H9 (cell line): ENCODE data around the gene POLR2M. TPM values are rescaled to one million over a fixed set of nuclear protein-coding genes. Genes with fewer than 3 reads are reported as not detected.

Experiments
- DNase-seq: peaks from one replicate; pipeline ENCODE4 v3.0.0-alpha.2; 2017
- H2AFZ ChIP-seq: one replicate; pipeline ENCODE4 v1.6.1; 2013; ENCODE audit warnings: mild to moderate bottlenecking, low read length, control low read depth, moderate library complexity
- H2AK5ac ChIP-seq: 2 replicates; pipeline ENCODE4 v1.6.1; 2013; ENCODE audit warnings: low read length, control low read depth, mixed read lengths; ENCODE audit not compliant: insufficient read length
- H2BK120ac ChIP-seq: one replicate; pipeline ENCODE4 v1.6.1; 2013; ENCODE audit warnings: low read depth, mild to moderate bottlenecking, low read length, control low read depth, inconsistent platforms; ENCODE audit not compliant: poor library complexity, severe bottlenecking
- H2BK12ac ChIP-seq: 2 replicates; pipeline ENCODE4 v1.6.1; 2013; ENCODE audit warnings: low read length, control low read depth, mixed read lengths, low read depth; ENCODE audit not compliant: insufficient read length
- H2BK15ac ChIP-seq: 2 replicates; pipeline ENCODE4 v1.6.1; 2013; ENCODE audit warnings: low read depth, low read length, control low read depth
- H2BK20ac ChIP-seq: one replicate; pipeline ENCODE4 v1.6.1; 2013; ENCODE audit warnings: low read depth, mild to moderate bottlenecking, low read length, control low read depth, inconsistent platforms; ENCODE audit not compliant: poor library complexity, severe bottlenecking
- H2BK5ac ChIP-seq: 2 replicates; pipeline ENCODE4 v1.6.1; 2013; ENCODE audit warnings: low read length, control low read depth, mixed read lengths; ENCODE audit not compliant: insufficient read length
- H3K14ac ChIP-seq: 2 replicates; pipeline ENCODE4 v1.6.1; 2013; ENCODE audit warnings: low read length, control low read depth; ENCODE audit not compliant: insufficient read depth
- H3K18ac ChIP-seq: 2 replicates; pipeline ENCODE4 v1.6.1; 2013; ENCODE audit warnings: low read depth, mild to moderate bottlenecking, mixed read lengths, low read length, control low read depth; ENCODE audit not compliant: insufficient read length
- H3K23ac ChIP-seq: 2 replicates; pipeline ENCODE4 v1.6.1; 2013; ENCODE audit warnings: low read length, control low read depth, mixed read lengths, low read depth; ENCODE audit not compliant: insufficient read length
- H3K23me2 ChIP-seq: 2 replicates; pipeline ENCODE4 v1.6.1; 2013; ENCODE audit warnings: low read depth, mild to moderate bottlenecking, mixed read lengths, low read length, control low read depth; ENCODE audit not compliant: insufficient read length, poor library complexity, severe bottlenecking
- H3K27ac ChIP-seq: 2 replicates; pipeline ENCODE4 v1.5.1; 2013; ENCODE audit warnings: low read length, control low read depth, mixed read lengths, low read depth; ENCODE audit not compliant: insufficient read length
- H3K27me3 ChIP-seq: 2 replicates; pipeline ENCODE4 v1.6.1; 2013; ENCODE audit warnings: low read length, control low read depth, inconsistent platforms; ENCODE audit not compliant: insufficient read depth
- H3K4ac ChIP-seq: 2 replicates; pipeline ENCODE4 v1.6.1; 2013; ENCODE audit warnings: low read depth, mild to moderate bottlenecking, control low read depth, inconsistent platforms, low read length, moderate library complexity
- H3K4me1 ChIP-seq: 2 replicates; pipeline ENCODE4 v1.6.1; 2013; ENCODE audit warnings: low read length, control low read depth, inconsistent platforms; ENCODE audit not compliant: insufficient read depth
- H3K4me2 ChIP-seq: 2 replicates; pipeline ENCODE4 v1.6.1; 2013; ENCODE audit warnings: low read length, control low read depth, mixed read lengths; ENCODE audit not compliant: insufficient read length, insufficient read depth
- H3K56ac ChIP-seq: 2 replicates; pipeline ENCODE4 v1.6.1; 2013; ENCODE audit warnings: low read depth, mild to moderate bottlenecking, mixed read lengths, low read length, control low read depth; ENCODE audit not compliant: insufficient read length
- H3K79me1 ChIP-seq: 2 replicates; pipeline ENCODE4 v1.6.1; 2013; ENCODE audit warnings: low read depth, mild to moderate bottlenecking, moderate library complexity, low read length, control low read depth, inconsistent platforms; ENCODE audit not compliant: insufficient read depth, poor library complexity, severe bottlenecking
- H3K79me2 ChIP-seq: 2 replicates; pipeline ENCODE4 v1.6.1; 2013; ENCODE audit warnings: low read length, control low read depth, inconsistent platforms; ENCODE audit not compliant: insufficient read depth
- H3K9ac ChIP-seq: 2 replicates; pipeline ENCODE4 v1.6.1; 2013; ENCODE audit warnings: low read length, control low read depth, mixed read lengths; ENCODE audit not compliant: insufficient read length; ENCODE audit errors: extremely low read depth
- H3K9me3 ChIP-seq: one replicate; pipeline ENCODE4 v1.6.1; 2013; ENCODE audit warnings: low read depth, low read length, inconsistent platforms; ENCODE audit not compliant: control insufficient read depth
- H3T11ph ChIP-seq: one replicate; pipeline ENCODE4 v1.6.1; 2013; ENCODE audit warnings: mild to moderate bottlenecking, low read length, control low read depth, inconsistent platforms
- H4K20me1 ChIP-seq: one replicate; pipeline ENCODE4 v1.6.1; 2013; ENCODE audit not compliant: control insufficient read depth, insufficient read length, insufficient read depth
- H4K5ac ChIP-seq: 2 replicates; pipeline ENCODE4 v1.6.1; 2013; ENCODE audit warnings: low read depth, mild to moderate bottlenecking, mixed read lengths, low read length, control low read depth; ENCODE audit not compliant: insufficient read length
- H4K8ac ChIP-seq: replicated peaks from 2 replicates; pipeline ENCODE4 v1.6.1; 2013; ENCODE audit warnings: low read length, control low read depth, mixed read lengths, low read depth; ENCODE audit not compliant: insufficient read length
- H4K91ac ChIP-seq: 2 replicates; pipeline ENCODE4 v1.6.1; 2013; ENCODE audit warnings: low read depth, mild to moderate bottlenecking, moderate library complexity, mixed read lengths, low read length, control low read depth; ENCODE audit not compliant: insufficient read length
- H3K27ac Mint-ChIP-seq, 3 experiments: 2 replicates in 2 of 3; 3 replicates in 1 of 3; pipeline ENCODE4 v1.8.0; 2020 to 2021; ENCODE audit warnings: mixed read lengths in 3 of 3, mild to moderate bottlenecking in 1 of 3, moderate library complexity in 1 of 3
- H3K27me3 Mint-ChIP-seq: 2 replicates; pipeline ENCODE4 v1.8.0; 2021; ENCODE audit warnings: low read depth, mild to moderate bottlenecking, moderate library complexity, mixed read lengths
- H3K36me3 Mint-ChIP-seq, 3 experiments: 2 replicates in 2 of 3; 3 replicates in 1 of 3; pipeline ENCODE4 v1.8.0; 2020 to 2021; ENCODE audit warnings: low read depth in 3 of 3, mixed read lengths in 3 of 3; ENCODE audit not compliant: insufficient read depth in 1 of 3
- H3K4me1 Mint-ChIP-seq, 2 experiments: 2 replicates each; pipeline ENCODE4 v1.8.0; 2020; ENCODE audit warnings: mixed read lengths in 2 of 2
- H3K4me3 Mint-ChIP-seq, 2 experiments: 2 replicates in 1 of 2; 3 replicates in 1 of 2; pipeline ENCODE4 v1.8.0; 2020 to 2021; ENCODE audit warnings: mild to moderate bottlenecking in 2 of 2, mixed read lengths in 2 of 2, moderate library complexity in 1 of 2
- H3K9me3 Mint-ChIP-seq, 2 experiments: 2 replicates in 1 of 2; 3 replicates in 1 of 2; pipeline ENCODE4 v1.8.0; 2020; ENCODE audit warnings: mild to moderate bottlenecking in 2 of 2, mixed read lengths in 2 of 2, moderate library complexity in 1 of 2
- WGBS: extraction: QIAGEN DNeasy Blood & Tissue Kit; methylation state at CpG from one replicate; pipeline ENCODE4 v1.1.7; 2013; ENCODE audit warnings: missing lambda C conversion rate, low lambda C conversion rate, mixed read lengths; ENCODE audit not compliant: insufficient read length; ENCODE audit errors: extremely low coverage; 5-methylcytosine and 5-hydroxymethylcytosine counted together
- total RNA-seq: library from RNA; stranded (reverse); gene quantifications from 2 replicates; pipeline ENCODE4 v1.2.1, GENCODE V29; 2021
- TF ChIP-seq, protein P1 (sequence below): fragments of 200-600 bp; sonication (generic); conservative IDR thresholded peaks from 3 replicates; pipeline ENCODE4 v1.8.0; 2021; ENCODE audit warnings: antibody characterized with exemption, mild to moderate bottlenecking

Gene POLR2M
- total RNA-seq, 1 experiment from 2014 or later = 67.3 TPM

- H3K4me1 ChIP-seq = no peaks in the 10 kb centered on the region; the same call in 1 of the 2 replicates
- no peaks in the 10 kb centered on the region for H3K27me3 Mint-ChIP-seq
- no peak overlapping the region for H4K91ac ChIP-seq
- no peak overlapping the region for H2BK12ac ChIP-seq
- H3K4ac ChIP-seq = no peak overlapping the region
- no peak overlapping the region for H3K14ac ChIP-seq
- no peak overlapping the region for H2BK20ac ChIP-seq
- no peaks in the 10 kb centered on the region for H4K20me1 ChIP-seq
- no peaks in the 10 kb centered on the region for H3K9me3 ChIP-seq
- no peak overlapping the region for H3K9ac ChIP-seq
- H3K27me3 ChIP-seq = no peaks in the 10 kb centered on the region
- no peak overlapping the region for H3K23ac ChIP-seq
- H3T11ph ChIP-seq = no peak overlapping the region
- DNase-seq = no peak
- no peaks in the 10 kb centered on the region for H3K9me3 Mint-ChIP-seq
- 0 out of 4 replicates have a peak, but pooled peaks cover 3% of the 10 kb centered on the region in 2 experiments for H3K4me1 Mint-ChIP-seq
- H3K27ac Mint-ChIP-seq = no peak overlapping the region
- H2BK120ac ChIP-seq = no peak overlapping the region
- H4K8ac ChIP-seq = no peak overlapping the region
- TF ChIP-seq, protein P1, sequence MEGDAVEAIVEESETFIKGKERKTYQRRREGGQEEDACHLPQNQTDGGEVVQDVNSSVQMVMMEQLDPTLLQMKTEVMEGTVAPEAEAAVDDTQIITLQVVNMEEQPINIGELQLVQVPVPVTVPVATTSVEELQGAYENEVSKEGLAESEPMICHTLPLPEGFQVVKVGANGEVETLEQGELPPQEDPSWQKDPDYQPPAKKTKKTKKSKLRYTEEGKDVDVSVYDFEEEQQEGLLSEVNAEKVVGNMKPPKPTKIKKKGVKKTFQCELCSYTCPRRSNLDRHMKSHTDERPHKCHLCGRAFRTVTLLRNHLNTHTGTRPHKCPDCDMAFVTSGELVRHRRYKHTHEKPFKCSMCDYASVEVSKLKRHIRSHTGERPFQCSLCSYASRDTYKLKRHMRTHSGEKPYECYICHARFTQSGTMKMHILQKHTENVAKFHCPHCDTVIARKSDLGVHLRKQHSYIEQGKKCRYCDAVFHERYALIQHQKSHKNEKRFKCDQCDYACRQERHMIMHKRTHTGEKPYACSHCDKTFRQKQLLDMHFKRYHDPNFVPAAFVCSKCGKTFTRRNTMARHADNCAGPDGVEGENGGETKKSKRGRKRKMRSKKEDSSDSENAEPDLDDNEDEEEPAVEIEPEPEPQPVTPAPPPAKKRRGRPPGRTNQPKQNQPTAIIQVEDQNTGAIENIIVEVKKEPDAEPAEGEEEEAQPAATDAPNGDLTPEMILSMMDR = no peak
- H2BK5ac ChIP-seq = no peak overlapping the region
- no peaks in the 10 kb centered on the region for H3K36me3 Mint-ChIP-seq
- no peak overlapping the region for H3K4me3 Mint-ChIP-seq
- H3K23me2 ChIP-seq = no peaks in the 10 kb centered on the region
- H3K56ac ChIP-seq = no peak overlapping the region
- H3K27ac ChIP-seq = no peak overlapping the region
- H2BK15ac ChIP-seq = no peak overlapping the region
- no peak overlapping the region for H2AFZ ChIP-seq
- H3K18ac ChIP-seq = no peak overlapping the region
- no peak overlapping the region for H4K5ac ChIP-seq
- WGBS = no CpG with 5 or more reads among the region's 7 CpGs
- H3K4me2 ChIP-seq = no peak overlapping the region
- no peaks in the 10 kb centered on the region for H3K79me2 ChIP-seq
- H2AK5ac ChIP-seq = no peak overlapping the region
- H3K79me1 ChIP-seq = no peaks in the 10 kb centered on the region
These were observed 21.0 kb upstream of the POLR2M start for GRCh38 chr15:57685306-57686095.
